NCI-H2171 (cell line): ENCODE data around the gene PAFAH1B2.

ENCODE experiments used
- DNase-seq: peaks from one replicate; lab custom pipeline; 2025; lab: John Stamatoyannopoulos, UW

The PAFAH1B2 gene

DNA sequence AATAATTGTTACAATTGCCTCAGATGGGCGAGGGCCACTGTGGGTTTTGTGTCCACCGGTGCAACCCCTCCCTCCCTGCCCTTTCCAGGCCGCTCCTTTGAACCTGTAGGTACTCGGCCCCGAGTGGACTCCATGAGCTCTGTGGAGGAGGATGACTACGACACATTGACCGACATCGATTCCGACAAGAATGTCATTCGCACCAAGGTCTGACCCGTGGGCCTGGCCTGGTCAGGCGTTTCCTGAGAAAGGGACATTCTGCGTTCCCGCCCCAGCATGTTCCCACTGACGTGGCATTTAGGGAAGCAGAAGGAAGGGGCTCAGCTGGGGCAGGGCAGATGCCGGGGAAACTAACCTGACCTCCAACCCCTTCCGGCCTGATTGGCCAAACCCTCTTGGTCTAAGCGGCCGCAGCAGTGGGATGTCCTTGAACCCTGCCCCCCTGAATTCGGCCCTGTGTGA lies 44.6 kb downstream of the PAFAH1B2 start:
- no peak for DNase-seq

DNA sequence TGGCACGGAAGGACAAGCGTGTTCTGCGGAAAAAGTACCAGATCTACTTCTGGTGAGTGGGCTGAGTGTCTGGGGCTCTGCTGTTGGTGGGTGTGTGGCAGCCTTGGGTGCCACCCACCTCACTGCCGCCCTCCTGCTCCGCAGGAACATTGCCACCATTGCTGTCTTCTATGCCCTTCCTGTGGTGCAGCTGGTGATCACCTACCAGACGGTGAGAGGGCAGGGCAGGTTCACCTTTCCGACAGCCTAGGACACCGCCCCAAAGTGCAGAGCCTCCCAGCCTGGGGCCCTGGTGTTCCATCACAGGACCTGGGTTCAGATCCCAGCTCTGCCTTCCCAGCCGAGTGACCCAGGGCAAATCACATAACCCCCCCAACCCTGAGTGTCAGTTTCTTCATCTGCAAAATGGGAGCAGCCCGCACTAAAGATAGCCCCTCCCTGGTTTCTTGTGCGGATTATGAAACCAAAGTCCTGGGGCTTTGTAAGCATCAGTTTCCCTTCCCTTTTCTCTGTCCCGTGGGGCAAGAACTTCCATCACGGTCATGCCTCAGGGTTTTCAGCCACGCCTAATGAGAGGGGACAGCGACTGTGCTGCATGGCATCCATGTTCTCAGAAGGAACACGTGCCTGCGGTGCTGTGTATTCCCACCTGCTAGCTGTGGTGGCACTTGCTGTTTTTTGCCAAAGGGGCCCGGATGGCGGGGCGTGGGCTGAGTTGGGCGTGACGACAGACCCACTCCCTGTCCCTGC lies 45.3 kb downstream of the PAFAH1B2 start:
- no peak for DNase-seq

DNA sequence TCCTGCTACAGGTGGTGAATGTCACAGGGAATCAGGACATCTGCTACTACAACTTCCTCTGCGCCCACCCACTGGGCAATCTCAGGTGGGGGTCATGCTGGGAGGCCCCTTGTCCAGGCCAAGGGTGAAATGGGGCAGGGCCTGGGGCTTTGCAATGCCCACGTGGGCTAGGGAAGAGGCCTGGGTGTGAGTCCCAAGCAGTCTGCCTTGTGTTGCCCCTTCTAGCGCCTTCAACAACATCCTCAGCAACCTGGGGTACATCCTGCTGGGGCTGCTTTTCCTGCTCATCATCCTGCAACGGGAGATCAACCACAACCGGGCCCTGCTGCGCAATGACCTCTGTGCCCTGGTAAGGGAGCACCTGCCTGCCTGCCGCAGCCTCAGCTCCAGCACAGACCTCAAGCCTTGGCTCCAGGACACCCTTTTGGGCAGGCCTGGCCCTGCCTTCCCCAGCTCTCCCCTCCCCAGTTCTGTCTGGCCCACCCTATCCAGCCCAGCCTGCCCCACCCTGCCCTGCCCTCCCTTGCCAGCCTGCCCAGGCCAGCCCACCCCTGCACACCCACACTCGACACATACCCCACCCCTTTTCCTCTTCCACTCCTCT lies 46.0 kb downstream of the PAFAH1B2 start:
- DNase-seq: no peak

DNA sequence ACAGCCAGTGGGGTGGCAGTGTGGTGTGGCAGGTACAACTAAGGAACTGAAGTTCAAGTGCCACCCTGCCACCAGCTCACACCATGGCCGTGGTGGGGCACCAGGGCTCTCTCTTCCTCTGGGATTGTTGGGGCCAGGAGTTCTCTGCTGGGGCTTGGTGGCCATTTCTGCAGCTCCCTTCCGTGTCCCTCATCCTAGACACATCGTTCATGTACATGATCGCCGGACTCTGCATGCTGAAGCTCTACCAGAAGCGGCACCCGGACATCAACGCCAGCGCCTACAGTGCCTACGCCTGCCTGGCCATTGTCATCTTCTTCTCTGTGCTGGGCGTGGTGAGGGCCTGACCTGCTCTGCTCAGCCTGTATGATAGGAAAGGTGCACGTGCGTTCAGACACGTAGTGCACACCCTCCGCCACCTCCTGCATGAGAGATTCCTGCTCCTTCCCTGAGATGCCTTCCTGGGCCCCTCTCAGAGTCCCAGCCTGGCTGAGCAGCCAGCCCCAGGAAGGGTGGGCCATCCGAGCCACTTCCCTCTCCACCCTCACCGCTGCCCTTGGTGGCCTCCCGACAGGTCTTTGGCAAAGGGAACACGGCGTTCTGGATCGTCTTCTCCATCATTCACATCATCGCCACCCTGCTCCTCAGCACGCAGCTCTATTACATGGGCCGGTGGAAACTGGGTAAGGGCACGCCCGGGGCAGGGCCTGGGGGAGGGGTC lies 47.8 kb downstream of the PAFAH1B2 start:
- DNase-seq: no peak

DNA sequence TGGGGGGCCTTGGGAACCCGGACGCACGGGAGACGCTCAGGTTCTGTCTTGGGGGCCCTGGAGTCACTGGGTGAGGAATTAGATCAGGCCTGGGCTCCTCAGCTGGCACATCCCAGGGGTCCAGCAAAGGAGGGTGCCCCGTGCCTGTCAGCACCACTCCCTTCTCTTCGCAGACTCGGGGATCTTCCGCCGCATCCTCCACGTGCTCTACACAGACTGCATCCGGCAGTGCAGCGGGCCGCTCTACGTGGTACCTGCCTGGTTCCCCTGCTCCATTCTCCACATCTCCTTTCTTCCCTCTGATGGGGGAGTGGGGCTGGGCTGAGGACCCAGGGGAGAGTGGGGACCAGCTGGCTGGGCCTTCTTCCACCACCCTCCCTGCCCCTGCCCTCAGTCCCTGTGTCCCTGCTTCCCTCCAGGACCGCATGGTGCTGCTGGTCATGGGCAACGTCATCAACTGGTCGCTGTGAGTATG lies 48.4 kb downstream of the PAFAH1B2 start:
- DNase-seq: no peak

DNA sequence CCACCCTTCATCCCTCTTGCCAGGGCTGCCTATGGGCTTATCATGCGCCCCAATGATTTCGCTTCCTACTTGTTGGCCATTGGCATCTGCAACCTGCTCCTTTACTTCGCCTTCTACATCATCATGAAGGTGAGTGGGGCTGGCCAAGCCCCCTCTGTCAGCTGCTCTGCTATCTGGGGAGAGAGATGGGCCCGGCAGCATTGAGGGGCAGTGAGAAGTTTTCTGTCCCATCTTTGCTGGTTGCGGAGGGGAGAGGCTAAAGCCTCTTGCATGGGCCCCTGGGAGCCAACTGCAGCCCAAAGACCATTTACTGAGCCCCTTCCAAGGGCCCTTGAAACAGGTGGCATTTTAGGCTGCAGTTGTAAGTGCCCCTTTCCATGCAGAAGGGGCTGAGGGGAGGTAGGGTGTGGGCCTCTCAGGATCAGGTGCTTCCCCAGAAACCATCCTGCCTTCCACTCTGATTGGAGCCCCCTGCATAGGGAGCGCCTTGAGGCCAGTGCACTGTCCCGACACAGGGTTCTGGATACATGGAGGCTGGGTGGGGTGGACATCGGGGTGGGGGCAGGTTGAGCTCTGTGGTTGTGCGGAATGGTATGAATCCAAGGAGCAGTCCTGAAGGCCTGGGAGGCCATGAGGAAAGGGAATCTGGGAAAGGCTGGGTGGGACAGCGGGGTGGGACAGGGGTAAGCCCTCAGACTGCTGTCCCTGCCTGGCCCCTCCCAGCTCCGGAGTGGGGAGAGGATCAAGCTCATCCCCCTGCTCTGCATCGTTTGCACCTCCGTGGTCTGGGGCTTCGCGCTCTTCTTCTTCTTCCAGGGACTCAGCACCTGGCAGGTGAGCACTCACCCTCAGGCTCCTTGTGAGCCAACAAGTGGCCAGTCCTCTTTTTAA lies 49.3 kb downstream of the PAFAH1B2 start:
- DNase-seq: no peak

DNA sequence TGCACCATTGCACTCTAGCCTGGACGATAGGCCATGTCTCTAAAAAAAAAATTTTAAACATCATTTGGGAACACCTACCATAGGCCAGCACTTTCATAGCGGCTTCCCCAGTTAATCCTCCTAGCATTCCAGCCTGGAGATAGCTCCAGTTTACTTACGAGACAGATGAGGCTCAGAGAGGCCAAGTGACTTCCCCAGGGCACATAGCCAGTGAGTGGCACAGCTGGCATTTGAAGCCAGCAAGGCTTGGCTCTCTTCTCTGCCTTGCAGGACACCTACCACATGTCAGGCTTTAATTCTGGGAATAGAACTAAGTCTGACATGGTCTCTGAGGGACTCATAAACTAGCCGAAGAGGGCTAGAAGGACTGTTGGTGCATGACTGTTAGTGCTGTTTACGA lies 50.2 kb downstream of the PAFAH1B2 start:
- DNase-seq: no peak

DNA sequence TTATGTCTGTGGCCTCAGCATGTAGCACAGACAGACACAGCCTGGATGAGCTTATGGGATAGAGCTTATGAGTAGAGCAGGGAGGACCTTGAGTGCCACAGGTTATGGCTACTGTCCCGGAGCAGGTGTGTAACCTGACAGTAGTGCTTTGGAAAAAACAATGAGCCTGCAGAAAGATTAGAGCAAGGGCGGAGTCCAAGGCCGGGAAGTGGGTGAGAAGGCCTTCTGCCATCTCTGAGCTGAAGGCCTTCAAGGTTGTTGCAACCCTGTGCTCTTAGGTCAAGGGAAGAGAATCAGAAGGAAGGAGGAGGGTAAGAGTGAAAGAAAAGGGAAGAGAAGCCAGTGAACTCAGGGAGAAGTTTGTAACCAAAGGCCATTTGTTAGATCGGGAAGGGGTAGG lies 51.2 kb downstream of the PAFAH1B2 start:
- DNase-seq: no peak

DNA sequence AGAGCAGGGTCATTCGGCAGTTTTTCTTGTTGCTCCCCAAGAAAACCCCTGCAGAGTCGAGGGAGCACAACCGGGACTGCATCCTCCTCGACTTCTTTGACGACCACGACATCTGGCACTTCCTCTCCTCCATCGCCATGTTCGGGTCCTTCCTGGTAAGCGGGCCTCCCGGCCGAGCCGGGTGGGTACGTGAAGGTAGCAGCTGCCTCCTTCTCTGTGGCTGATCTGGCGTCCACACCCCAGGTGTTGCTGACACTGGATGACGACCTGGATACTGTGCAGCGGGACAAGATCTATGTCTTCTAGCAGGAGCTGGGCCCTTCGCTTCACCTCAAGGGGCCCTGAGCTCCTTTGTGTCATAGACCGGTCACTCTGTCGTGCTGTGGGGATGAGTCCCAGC lies 51.7 kb downstream of the PAFAH1B2 start:
- DNase-seq: no peak

DNA sequence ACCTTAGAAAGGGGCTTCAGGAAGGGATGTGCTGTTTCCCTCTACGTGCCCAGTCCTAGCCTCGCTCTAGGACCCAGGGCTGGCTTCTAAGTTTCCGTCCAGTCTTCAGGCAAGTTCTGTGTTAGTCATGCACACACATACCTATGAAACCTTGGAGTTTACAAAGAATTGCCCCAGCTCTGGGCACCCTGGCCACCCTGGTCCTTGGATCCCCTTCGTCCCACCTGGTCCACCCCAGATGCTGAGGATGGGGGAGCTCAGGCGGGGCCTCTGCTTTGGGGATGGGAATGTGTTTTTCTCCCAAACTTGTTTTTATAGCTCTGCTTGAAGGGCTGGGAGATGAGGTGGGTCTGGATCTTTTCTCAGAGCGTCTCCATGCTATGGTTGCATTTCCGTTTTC lies 52.9 kb downstream of the PAFAH1B2 start:
- no peak for DNase-seq

DNA sequence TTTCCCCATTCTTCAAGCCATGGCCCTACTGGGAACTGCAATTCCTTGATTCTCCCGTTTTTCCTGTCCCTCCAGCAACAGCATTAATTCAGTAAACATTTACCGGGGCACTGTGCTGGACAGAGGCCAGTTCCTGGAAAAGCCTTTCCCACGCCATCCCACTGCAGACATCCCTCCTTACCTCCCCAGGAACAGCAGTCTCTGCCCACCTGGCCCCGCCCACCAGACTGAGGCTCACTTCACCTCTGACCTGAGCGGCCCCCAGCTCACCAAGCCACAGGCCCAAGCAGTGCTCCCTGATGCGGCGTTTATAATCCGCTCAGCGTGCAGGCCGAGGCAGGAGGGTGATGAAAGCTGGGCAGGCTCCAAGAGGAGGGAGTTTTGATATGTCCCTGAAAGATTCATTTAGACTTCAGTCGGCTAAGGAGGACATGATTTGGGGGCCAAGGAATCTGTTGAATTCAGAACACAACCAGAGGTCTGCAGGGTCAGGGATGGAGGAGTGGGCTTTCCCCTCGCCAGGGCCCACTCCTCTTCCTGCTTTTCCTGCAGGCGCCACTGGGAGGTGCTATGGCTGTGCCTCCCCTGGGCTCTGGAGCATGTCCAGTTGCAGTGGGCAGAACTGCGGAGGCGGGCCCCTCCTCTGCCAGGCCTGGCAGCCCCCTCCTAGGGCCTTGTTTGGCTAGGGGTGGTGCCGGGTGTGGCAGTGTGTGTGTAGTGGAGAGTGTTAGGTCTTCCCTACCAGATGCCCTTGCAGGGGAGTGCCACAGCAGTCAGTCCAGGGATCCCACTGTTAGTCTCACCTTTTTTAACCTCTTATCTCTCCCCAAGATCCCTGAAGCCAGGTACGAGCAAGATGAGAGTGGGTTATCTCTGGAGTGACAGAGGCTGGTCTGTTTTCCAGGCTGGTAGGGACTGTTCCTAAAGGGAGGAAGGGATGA lies 53.7 kb downstream of the PAFAH1B2 start:
- DNase-seq: no peak

DNA sequence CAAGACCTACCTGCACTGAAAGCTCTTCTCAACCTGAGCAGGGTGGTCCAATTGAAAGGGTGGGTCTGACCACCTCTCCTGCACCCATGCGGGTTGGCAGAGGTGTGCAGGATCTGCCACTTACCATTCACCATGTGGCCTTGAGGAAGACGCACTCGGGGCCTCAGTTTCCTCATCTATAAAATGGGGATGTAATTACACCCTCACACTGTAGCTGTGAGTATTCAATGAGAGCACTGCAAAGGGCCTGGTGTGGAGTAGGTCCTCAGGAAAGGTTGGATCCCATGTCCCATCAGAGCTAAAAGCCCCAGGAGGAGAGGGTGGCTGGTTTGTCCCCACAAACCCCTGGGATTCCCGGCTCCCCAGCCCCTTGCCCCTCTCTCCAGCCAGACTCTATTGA lies 54.5 kb downstream of the PAFAH1B2 start:
- no peak for DNase-seq

DNA sequence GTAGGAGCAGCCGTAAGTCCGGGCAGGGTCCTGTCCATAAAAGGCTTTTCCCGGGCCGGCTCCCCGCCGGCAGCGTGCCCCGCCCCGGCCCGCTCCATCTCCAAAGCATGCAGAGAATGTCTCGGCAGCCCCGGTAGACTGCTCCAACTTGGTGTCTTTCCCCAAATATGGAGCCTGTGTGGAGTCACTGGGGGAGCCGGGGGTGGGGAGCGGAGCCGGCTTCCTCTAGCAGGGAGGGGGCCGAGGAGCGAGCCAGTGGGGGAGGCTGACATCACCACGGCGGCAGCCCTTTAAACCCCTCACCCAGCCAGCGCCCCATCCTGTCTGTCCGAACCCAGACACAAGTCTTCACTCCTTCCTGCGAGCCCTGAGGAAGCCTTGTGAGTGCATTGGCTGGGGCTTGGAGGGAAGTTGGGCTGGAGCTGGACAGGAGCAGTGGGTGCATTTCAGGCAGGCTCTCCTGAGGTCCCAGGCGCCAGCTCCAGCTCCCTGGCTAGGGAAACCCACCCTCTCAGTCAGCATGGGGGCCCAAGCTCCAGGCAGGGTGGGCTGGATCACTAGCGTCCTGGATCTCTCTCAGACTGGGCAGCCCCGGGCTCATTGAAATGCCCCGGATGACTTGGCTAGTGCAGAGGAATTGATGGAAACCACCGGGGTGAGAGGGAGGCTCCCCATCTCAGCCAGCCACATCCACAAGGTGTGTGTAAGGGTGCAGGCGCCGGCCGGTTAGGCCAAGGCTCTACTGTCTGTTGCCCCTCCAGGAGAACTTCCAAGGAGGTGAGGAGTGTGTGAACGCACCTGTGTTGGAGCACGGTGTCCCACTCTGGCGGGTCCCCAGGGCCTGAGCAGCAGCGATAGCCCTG lies 55.2 kb downstream of the PAFAH1B2 start, which contains the start of gene TAGLN:
TSS of gene TAGLN (plus strand) at position 318 of the 863 bp plus-strand sequence. CDS start 3,644 bp downstream, outside the sequence.
- no peak for DNase-seq

DNA sequence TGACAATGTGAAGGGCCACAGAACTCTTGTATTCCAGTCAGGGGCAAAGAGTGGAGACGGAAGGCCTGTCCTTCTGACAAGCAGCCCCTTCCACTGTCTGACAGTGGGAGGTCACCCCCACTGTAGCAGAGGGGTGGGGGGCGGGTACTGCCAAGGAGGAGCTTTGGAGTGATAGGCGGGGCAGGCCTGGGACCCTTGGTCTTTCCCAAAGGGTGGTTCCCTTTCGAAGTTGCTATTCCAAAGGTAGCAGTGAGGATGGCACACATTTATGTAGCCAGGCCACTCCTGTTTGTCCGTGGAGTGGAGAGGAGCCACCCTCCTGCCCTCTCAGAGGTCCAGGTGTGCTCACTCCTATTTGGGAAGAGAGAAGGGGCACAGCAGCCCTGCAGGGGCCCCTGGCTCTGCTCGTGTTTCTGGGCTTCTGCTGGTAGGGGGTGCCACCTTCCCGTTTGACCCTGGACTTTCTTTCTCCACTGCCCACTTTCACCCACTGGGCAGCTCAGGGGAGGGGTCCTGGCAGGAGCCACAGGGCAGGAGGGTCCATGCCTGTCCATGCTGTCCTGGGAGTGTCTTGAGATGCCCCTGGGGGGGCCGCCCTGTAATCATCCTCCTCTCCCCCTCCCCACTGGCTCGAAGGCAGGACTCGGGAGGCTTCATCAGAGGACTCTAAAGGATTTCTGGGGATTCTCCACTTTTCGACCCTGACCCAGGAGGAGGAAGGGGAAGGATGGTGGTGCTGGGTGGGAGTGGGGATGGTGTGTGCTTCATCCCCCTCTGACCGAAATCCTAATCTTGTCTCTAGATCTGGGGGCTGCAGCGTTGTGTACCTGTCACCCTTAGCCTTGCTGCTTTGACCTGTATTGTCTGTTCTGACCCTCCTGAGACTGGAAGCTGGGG lies 56.1 kb downstream of the PAFAH1B2 start:
- DNase-seq: no peak

DNA sequence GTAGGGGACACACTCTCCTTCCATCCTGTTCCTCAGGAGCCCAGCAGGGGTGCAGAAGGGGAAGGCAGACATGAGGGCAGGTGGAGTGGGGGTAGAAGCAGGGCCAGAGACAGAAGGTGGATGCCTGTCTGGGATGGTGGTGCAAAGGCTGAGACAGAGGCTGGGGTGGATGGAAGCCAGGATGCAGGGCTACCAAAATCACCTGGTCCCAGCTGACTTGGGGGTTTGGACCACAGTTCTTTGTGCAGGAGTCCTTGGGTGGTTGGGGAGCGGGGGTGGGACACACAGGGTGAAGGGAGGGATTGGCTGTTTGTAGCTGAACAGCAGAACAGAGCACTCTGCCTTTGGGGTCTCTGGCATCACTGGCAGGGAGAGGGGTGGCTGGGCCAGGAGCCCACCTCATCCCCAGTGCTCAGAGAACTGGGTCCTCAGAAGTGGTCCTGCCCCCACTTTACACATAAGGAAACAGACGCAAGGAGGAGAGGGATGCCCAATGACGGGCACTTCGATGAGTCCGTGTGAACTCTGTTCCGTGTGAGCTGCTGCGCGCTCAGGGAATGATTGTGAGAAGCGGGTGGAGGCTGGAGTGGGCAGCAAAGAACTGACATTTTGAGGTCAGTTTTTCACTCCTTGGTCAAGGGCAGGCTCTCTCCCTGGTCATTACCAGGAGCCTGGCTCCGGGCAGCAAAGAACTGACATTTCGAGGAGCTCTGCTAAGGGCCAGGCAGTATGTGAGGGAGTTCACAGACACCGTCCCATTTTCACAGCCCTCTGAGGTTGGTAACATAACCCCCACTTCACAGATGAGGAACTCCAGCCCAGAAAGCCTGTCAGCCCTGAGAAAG lies 56.9 kb downstream of the PAFAH1B2 start:
- no peak for DNase-seq

DNA sequence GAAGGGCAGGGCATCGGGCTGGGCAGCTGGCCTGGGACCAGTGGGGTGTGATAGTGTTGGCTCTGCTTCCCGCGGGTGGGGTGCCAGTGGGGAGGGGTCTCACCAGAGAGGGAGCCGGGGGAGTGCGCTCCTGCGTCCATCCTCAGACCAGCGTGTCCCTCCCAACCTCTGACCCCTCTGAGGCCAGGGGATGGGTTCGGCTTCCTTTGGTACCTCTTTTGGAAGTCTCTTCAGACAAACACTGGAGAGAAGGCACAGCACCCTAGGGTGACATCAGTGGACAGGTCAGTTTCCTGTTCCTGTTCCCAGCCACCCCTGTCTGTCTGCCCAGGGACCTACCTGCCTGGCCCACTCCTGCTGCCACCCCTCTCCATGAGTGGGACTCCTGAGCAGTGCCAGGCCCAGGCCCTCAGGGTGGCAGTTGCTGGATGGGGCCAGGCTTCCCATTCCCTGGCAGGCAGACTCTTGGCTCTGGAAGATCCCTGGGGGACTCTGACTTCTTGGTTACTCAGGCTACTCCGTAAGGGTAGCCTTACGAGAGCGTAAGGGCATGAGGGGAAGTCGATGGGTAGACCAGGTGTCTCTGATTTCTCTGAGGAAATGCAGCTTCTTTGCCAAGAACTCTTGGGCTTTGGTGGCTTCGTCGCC lies 57.7 kb downstream of the PAFAH1B2 start:
- no peak for DNase-seq

DNA sequence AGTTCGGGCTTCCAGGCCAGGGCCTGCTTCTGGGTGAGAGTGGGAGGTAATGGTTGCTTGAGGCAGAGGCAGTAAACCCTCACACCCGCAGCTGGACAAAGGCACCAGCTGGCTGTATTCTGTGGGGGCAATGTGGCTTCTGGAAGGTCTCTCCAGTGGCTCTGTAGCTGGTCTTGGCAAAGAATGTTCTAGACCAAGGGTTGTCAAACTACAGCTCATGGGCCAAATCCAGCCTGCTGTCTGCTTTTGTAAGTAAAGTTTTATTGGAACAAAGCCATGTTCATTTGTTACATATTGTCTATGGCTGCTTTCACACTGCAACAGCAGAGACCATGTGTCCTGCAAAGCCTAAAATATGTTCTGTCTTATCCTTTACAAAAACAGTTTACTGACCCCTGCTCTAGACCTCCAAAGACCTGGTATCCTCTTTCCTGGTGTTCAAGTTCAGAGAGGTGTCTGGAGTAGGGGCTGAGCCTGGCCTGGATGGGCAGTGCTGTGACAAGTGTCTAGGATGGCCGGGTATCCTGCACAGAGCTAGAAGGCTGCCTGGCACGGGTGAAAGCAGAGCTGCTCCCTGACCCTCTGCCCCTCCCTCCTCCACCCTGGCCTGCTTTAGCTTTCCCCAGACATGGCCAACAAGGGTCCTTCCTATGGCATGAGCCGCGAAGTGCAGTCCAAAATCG lies 58.4 kb downstream of the PAFAH1B2 start:
- DNase-seq: no peak
